GM12801 (cell line): Measurements from ENCODE around the gene PAK1IP1.

Experiments used
- TF ChIP-seq, protein P1 (sequence below): IDR thresholded peaks from one replicate; pipeline ENCODE4 v1.5.1; 2011; ENCODE audit warnings: control low read depth; ENCODE audit not compliant: insufficient read length; ENCODE audit errors: extremely low read depth

Gene PAK1IP1

DNA sequence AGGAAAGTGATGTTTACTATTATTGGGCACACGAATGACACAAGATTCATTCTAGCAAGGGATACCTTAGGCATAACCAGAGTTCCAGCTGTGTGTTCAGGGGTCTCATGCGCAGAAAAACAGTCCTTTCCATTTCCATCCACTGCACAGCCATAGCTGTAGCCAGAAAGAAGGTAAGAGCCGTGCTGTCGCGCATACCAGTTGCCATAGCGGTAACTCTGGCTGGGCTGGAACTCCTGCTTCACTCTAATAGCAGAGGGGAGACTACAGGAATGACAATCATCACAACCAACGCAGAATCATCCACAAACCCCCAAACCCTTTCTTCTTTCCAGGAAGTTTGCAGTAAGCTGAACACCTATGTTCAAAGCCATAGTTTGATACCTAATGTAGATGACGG, 7.9 kb upstream of the PAK1IP1 start:
- TF ChIP-seq, protein P1, sequence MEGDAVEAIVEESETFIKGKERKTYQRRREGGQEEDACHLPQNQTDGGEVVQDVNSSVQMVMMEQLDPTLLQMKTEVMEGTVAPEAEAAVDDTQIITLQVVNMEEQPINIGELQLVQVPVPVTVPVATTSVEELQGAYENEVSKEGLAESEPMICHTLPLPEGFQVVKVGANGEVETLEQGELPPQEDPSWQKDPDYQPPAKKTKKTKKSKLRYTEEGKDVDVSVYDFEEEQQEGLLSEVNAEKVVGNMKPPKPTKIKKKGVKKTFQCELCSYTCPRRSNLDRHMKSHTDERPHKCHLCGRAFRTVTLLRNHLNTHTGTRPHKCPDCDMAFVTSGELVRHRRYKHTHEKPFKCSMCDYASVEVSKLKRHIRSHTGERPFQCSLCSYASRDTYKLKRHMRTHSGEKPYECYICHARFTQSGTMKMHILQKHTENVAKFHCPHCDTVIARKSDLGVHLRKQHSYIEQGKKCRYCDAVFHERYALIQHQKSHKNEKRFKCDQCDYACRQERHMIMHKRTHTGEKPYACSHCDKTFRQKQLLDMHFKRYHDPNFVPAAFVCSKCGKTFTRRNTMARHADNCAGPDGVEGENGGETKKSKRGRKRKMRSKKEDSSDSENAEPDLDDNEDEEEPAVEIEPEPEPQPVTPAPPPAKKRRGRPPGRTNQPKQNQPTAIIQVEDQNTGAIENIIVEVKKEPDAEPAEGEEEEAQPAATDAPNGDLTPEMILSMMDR = no peak

DNA sequence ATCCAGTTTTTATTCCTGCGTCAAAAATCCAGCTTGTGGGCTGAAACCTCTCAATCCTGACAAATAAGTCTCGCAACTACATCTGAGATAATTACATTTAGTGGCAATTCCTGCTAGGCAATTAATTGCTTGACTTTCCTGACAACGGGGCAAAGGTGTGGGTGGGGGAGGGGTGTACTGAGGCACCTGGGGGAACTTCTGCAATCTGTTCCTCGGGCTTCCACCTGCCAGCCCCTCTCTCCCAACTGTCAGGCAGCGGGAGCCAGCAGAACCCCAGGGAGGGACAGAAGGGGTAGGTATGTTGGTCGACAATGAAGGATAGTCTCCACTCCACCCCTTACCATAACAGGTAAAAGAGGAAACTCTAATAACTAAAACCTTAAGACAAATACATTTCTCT, 7.2 kb upstream of the PAK1IP1 start:
- TF ChIP-seq, protein P1 = no peak

DNA sequence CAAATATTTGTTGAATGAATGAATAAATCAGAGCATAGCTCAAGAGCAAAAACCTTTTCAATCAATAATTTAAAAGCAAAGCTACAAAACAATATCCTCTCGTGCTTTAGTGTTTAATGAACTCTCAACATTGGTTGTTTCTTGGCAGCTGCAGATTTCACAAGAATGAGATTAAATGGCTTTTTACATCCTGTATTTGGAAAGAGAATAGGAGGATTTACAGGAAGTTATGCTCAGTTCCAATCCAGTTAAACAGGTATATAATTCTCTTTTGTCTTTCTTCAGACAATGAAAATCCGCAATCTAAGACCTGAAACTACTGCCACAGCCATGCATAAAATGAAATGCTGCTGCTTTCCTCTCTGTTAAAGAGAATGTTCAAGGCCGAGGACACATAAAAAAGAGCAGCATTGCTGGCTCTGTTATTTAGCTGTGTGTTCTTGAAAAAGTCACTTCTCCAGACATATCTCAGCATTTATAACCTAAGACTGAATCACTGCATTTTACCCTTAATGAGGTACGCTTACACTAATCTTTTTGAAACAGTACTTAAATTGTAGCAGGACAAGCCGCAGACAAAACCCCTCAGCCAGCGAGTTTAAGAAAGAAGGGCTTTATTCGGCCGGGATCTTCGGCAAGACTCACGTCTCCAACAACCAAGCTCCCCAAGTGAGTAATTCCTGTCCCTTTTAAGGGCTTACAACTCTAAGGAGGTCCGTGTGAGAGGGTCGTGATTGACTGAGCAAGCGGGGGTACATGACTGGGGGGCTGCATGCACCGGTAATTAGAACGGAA, 3.9 kb upstream of the PAK1IP1 start:
- TF ChIP-seq, protein P1 = no peak

DNA sequence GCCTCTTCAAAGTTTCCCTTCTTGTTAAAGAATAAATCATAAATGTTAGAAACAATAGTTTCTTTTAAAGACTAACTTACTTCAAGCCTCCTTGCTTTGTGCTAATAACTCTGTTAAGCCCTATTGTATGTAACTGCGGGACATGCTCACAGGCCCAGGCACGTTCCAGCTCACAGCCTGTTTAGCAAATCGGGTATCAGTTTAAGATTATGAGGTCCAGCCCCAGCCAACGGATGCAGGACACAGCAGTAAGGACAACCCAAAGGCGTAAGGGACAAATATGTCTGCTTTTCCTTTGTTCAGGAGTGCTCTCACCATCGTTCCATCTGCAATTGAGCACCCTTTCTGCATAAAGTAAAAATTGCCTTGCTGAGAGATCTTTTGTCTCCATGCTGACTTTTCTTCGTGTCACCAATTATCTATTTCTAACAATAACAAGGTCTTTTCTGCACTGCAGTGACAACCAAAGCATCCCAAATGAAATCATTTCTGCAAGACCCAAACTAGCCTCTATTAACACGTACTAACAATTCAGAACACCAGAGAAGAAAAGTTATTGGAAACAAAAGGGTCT, 1.7 kb upstream of the PAK1IP1 start:
- TF ChIP-seq, protein P1 = no peak

DNA sequence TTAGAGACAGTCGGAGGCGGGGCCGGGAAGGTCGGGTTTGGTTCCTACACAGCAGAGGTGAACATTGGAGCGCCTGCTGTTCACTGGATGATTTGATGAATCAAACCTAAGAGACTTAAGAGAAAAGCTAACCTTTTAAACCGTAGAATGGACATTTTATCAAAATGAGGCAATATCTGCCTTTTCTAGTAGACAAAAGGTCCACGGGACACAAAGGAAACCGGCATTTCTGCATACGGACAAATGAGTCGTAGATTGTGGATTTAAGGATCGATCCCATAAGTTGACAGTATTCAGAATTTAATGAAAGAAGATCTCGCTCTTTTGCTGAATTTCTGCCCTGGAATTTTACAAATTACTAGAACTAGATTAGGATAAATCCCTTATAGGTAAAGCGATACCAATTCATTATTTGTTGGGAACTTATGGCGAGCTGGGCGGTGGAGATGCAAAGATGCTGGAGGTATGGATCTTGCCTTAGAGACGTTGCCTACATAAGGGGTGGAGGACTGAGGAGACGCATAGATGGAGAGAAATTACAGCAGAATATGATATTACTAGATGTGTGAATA, 400 bp downstream of the PAK1IP1 start:
- TF ChIP-seq, protein P1 = no peak

DNA sequence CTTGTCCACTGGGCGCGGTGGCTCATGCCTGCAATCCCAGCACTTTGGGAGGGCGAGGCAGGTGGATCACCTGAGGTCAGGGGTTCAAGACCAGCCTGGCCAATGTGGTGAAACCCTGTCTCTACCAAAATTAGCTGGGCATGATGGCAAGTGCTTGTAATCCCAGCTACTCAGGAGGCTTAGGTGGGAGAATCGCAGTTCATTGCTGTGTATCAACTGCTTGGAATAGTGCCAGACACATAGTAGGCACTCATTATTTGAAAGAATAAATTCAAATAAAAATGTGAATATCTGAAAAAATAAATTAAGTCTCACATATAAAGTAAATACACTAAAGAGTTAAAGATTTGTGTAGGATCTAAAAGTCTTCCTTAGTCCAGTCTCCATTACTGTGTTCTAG, 1.9 kb downstream of the PAK1IP1 start:
- TF ChIP-seq, protein P1 = no peak

DNA sequence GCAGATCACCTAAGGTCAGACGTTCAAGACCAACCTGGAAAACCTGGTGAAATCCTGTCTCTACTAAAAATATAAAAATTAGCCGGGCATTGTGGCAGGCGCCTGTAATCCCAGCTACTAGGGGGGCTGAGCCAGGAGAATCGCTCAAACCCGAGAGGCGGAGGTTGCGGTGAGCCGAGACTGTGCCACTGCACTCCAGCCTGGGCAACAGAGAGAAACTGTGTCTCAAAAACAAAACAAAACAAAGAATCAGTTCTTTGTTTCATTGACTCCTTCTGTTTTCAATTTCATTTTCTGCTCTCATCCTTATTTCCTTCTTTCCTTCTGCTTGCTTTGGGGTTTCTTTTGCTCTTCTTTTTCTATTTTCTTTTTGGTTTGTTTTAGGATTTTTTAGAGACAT, 19.2 kb downstream of the PAK1IP1 start:
- TF ChIP-seq, protein P1 = no peak
